Endodermal cell (in vitro differentiated cells): ENCODE results near the gene GALNT6. TPM values are rescaled to one million over a fixed set of nuclear protein-coding genes. Genes with fewer than 3 reads are reported as not detected.
A peak's percentile ranks its signal among the peaks of the same experiment; 100 is the strongest.

Experiments used
- DNase-seq: peaks from one replicate; pipeline ENCODE4 v3.0.0-alpha.2; 2017
- H3K27ac ChIP-seq: 2 replicates; pipeline ENCODE4 v1.5.1; 2013; ENCODE audit warnings: mild to moderate bottlenecking, low read depth, low read length, moderate library complexity
- H3K27me3 ChIP-seq: 2 replicates; pipeline ENCODE4 v1.6.1; 2013; ENCODE audit warnings: mild to moderate bottlenecking, low read length, moderate library complexity; ENCODE audit not compliant: insufficient read depth, control insufficient read depth, poor library complexity, severe bottlenecking
- H3K36me3 ChIP-seq: 2 replicates; pipeline ENCODE4 v1.7.0; 2013; ENCODE audit warnings: mild to moderate bottlenecking, low read length, moderate library complexity; ENCODE audit not compliant: control insufficient read depth, insufficient read depth
- H3K4me1 ChIP-seq: one replicate; pipeline ENCODE4 v1.7.0; 2013; ENCODE audit warnings: low read length; ENCODE audit not compliant: control insufficient read depth, insufficient read depth
- H3K4me3 ChIP-seq: 2 replicates; pipeline ENCODE4 v1.5.1; 2013; ENCODE audit warnings: mild to moderate bottlenecking, low read length, moderate library complexity
- H3K9ac ChIP-seq: 2 replicates; pipeline ENCODE4 v1.6.1; 2013; ENCODE audit warnings: mild to moderate bottlenecking, low read length, moderate library complexity; ENCODE audit not compliant: poor library complexity, severe bottlenecking; ENCODE audit errors: extremely low read depth
- H3K9me3 ChIP-seq: 2 replicates; pipeline ENCODE4 v1.6.1; 2013; ENCODE audit warnings: mild to moderate bottlenecking, low read length, moderate library complexity; ENCODE audit not compliant: control insufficient read depth
- H3K27ac Mint-ChIP-seq: 2 replicates; pipeline ENCODE4 v1.8.0; 2020; ENCODE audit warnings: mixed read lengths
- H3K27me3 Mint-ChIP-seq: 2 replicates; pipeline ENCODE4 v1.8.0; 2021; ENCODE audit warnings: mild to moderate bottlenecking, mixed read lengths; ENCODE audit not compliant: insufficient read depth
- H3K36me3 Mint-ChIP-seq: 2 replicates; pipeline ENCODE4 v1.8.0; 2020; ENCODE audit warnings: low read depth, mixed read lengths
- H3K4me1 Mint-ChIP-seq: 2 replicates; pipeline ENCODE4 v1.8.0; 2020; ENCODE audit warnings: mixed read lengths
- H3K4me3 Mint-ChIP-seq: 2 replicates; pipeline ENCODE4 v1.8.0; 2020; ENCODE audit warnings: mild to moderate bottlenecking, moderate library complexity, mixed read lengths
- H3K9me3 Mint-ChIP-seq: 2 replicates; pipeline ENCODE4 v1.8.0; 2020; ENCODE audit warnings: mild to moderate bottlenecking, mixed read lengths
- CTCF ChIP-seq: fragments of 200-600 bp; sonication (generic); conservative IDR thresholded peaks from 2 replicates; pipeline ENCODE4 v1.5.0; 2021; ENCODE audit warnings: antibody characterized with exemption, mild to moderate bottlenecking
- WGBS, 2 experiments: methylation state at CpG; one replicate each; pipeline versions ENCODE4 v1.1.5 to v1.1.7; 2013; ENCODE audit warnings: missing lambda C conversion rate in 2 of 2, mixed read lengths in 1 of 2; ENCODE audit not compliant: insufficient coverage in 1 of 2, insufficient read length in 1 of 2; 5-methylcytosine and 5-hydroxymethylcytosine counted together
- total RNA-seq, 2 donors: library from RNA; stranded (reverse); fragmentation: NEBNext Ultra II Directional in 1 of 2; extraction: Animal tissue kit (Norgen Biotek cat#: 25700) in 1 of 2; gene quantifications; 2 replicates in 1 of 2; 3 replicates in 1 of 2; pipeline ENCODE4 v1.2.1, GENCODE V29; 2021

Gene GALNT6
- total RNA-seq, 2 donors from 2014 or later: 13.9 to 19.1 TPM

GRCh38 chr12:51348116-51348515 is 43.1 kb downstream of the GALNT6 start:
- Histone ChIP-seq H3K36me3 (no peaks in the 10 kb centered on the region), H3K27ac (no peak overlapping the region), H3K9ac (no peak overlapping the region), H3K4me1 (peaks cover 3% of the 10 kb centered on the region), H3K27me3 (no peaks in the 10 kb centered on the region), H3K4me3 (no peak overlapping the region), H3K9me3 (no peaks in the 10 kb centered on the region)
- Mint-ChIP-seq H3K27me3 (peaks cover 2% of the 10 kb centered on the region), H3K4me3 (no peak overlapping the region), H3K36me3 (no peaks in the 10 kb centered on the region), H3K9me3 (no peaks in the 10 kb centered on the region), H3K27ac (no peak overlapping the region), H3K4me1 (peaks cover 14% of the 10 kb centered on the region)
- no peak for TF ChIP-seq CTCF
- DNase-seq: no peak
- WGBS, 2 experiments: 88 to 95% methylated on average over 4 of the region's 4 CpGs

GRCh38 chr12:51346581-51346980 is 44.6 kb downstream of the GALNT6 start, which contains the start of gene CELA1:
Gene CELA1 (minus strand): TSS chr12:51346679. CDS start chr12:51346638, 41 bp downstream.
- no peak for DNase-seq
- Mint-ChIP-seq H3K4me1 (peaks cover 15% of the 10 kb centered on the region), H3K9me3 (no peaks in the 10 kb centered on the region), H3K36me3 (no peaks in the 10 kb centered on the region), H3K27ac (no peak within 1 kb of the TSS), H3K4me3 (no peak within 1 kb of the TSS), H3K27me3 (peaks cover 2% of the 10 kb centered on the region)
- no peak within 1 kb of the TSS for H3K9ac ChIP-seq
- no peaks in the 10 kb centered on the region for H3K36me3 ChIP-seq
- no peak within 1 kb of the TSS for H3K27ac ChIP-seq
- no peak within 1 kb of the TSS for H3K4me3 ChIP-seq
- H3K4me1 ChIP-seq: no peaks in the 10 kb centered on the region
- H3K27me3 ChIP-seq: no peaks in the 10 kb centered on the region
- no peak for TF ChIP-seq CTCF
- WGBS, 2 experiments: 96 to 97% methylated on average over 3 of the region's 3 CpGs
- no peaks in the 10 kb centered on the region for H3K9me3 ChIP-seq

GRCh38 chr12:51345681-51346080 is 45.5 kb downstream of the GALNT6 start:
- H3K4me3 ChIP-seq: no peak overlapping the region
- H3K4me1 ChIP-seq: no peaks in the 10 kb centered on the region
- Mint-ChIP-seq H3K4me1 (peaks cover 18% of the 10 kb centered on the region), H3K9me3 (no peaks in the 10 kb centered on the region), H3K27me3 (peaks cover 2% of the 10 kb centered on the region), H3K27ac (no peak overlapping the region), H3K36me3 (no peaks in the 10 kb centered on the region), H3K4me3 (no peak overlapping the region)
- no peaks in the 10 kb centered on the region for H3K27me3 ChIP-seq
- TF ChIP-seq CTCF: no peak
- peak; percentile 67 for DNase-seq
- no peaks in the 10 kb centered on the region for H3K9me3 ChIP-seq
- no peak overlapping the region for H3K9ac ChIP-seq
- no peak overlapping the region for H3K27ac ChIP-seq
- H3K36me3 ChIP-seq: no peaks in the 10 kb centered on the region
- 67 to 77% methylated on average over 1 to 7 of the region's 7 CpGs for WGBS, 2 experiments
